SKM-1 (cell line): ENCODE data around the gene ROBO2.

ENCODE experiments used
- DNase-seq: peaks from one replicate; lab custom pipeline; 2025; ENCODE audit not compliant: unreplicated experiment; lab: John Stamatoyannopoulos, UW

Gene ROBO2

DNA sequence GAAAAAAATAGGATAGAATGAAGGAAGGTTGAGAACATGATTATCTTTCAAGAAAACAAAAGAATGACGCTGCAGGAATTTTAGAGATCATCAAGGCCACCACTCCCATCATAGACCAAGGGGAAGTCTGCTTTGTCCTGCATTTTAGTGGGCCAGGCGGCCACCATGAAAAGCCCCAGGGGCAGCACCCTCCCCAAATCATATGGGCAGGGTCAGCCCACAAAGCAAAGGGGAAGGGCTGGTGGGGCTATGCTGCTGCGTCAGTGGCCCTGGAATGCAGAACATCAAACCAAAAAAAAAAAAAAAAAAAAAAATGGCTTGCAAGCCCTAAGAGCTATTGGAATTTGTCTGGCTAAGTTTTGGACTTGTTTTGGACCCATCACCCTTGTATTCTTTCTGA, 620.8 kb downstream of the ROBO2 start:
- DNase-seq = no peak

DNA sequence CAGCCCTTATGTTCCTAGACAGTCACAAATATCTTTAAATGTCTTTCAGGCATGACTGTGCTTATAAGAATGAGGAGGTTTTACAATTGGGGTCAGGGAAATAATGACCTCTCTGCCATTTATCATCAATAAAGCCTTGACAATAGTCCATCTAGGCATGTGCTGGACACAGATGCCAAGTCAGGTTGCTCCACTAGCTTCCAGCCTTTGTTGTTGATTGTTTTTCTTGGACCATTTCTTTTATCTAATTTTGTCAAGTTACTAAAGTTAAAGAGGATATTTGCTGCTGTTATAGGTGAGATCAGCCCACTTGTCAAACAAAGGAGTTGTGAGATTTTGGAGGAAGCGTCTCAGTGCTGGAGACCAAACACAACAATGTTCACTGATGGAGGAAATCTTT, 628.0 kb downstream of the ROBO2 start:
- no peak for DNase-seq

GRCh38 chr3:77668376-77668775, 628.5 kb downstream of the ROBO2 start:
- no peak for DNase-seq

GRCh38 chr3:77672016-77672415, 632.1 kb downstream of the ROBO2 start:
- DNase-seq = no peak

DNA sequence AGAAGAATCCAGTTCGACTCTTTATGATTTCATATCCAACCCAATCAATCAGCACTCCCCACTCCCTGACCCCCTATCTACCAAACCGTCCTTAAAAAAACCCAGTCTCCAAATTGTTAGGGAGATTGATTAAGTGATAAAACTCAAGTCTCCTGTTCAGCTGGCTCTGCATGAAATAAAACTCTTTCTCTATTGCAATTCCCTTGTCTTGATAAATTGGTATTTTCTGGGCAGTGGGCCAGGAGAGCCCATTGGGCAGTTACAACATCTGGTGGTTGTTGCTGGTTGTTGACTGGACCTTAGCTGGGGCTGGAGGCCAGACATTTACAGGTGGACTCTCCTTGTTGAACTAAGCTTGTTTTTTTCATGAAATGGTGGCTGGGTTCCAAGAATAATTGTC, 642.3 kb downstream of the ROBO2 start:
- DNase-seq = no peak

DNA sequence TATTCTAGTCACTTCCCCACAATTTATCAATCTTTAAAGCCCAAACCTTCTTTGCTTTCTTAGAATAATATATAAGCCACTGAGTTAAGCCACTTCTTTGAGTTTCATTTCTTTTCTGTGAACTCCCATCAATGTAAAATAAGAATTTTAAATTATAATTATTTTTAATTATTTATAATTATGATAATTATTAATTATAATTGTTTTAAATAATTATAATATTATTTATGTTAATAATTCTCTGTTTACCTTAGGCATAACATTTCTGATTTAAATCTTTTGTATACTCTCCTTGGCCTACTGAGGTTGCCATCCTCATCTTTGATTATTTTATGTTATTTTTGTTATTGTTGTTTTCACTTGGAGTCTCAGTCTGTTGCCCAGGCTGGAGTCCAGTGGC, 644.2 kb downstream of the ROBO2 start:
- no peak for DNase-seq

DNA sequence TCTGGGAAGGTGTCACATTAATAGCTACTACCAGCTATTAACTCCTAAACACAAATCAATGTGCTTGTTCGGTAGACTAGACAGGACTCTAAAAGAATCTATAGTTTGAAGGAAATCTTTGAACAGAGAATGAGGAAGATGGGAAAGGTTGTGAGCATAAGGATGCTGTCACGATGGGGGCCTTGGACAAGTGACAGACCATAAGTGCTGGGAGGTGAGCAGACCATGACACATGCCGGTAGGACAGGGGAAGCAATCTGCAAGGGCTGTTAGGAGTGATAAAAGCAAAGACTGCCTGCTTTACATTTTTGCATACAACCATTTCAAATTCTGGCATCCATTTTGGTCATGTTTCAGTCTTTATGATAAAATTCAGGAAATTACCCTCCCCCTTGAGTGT, 645.8 kb downstream of the ROBO2 start:
- DNase-seq = no peak

GRCh38 chr3:77686560-77686959, 646.7 kb downstream of the ROBO2 start:
- DNase-seq = no peak

- DNase-seq = no peak
Measured at GRCh38 chr3:77687545-77687944, 647.6 kb downstream of the ROBO2 start.

GRCh38 chr3:77690284-77690845, 650.5 kb downstream of the ROBO2 start:
- no peak for DNase-seq

GRCh38 chr3:77693147-77693546, 653.2 kb downstream of the ROBO2 start:
- no peak for DNase-seq

DNA sequence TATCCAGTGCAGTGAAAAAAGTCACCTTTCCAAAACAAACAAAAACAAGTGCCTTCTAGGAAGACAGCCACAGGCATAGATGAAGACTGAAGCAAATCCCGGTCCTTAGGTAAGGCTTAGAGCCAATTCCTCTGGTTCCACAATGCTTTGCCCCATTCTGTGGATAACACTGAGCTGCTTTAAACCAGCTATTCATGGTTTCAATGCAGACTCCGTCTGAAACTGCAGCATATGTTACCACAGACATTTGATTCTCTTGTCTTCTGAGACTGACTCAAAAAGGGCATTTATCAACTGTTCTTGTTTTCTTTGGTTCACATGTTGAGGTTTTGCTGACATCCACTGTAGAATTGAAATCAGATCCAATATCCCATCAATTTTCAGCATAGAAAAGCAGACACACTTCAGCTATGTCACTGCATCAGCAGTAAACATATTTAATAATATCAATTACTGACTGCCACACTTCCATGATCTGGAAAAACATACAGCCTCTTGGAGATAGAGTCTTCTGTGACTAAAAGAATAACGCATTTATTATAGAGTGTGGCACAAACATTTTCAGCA, 659.3 kb downstream of the ROBO2 start:
- DNase-seq = no peak
